ENCODE measurements around the gene SLC17A9. TPM values are rescaled to one million over a fixed set of nuclear protein-coding genes. Genes with fewer than 3 reads are reported as not detected.

The SLC17A9 gene
- total RNA-seq, 4 donors from 2014 or later, result 0.31 to 3.9 (median 1.4) TPM

DNA sequence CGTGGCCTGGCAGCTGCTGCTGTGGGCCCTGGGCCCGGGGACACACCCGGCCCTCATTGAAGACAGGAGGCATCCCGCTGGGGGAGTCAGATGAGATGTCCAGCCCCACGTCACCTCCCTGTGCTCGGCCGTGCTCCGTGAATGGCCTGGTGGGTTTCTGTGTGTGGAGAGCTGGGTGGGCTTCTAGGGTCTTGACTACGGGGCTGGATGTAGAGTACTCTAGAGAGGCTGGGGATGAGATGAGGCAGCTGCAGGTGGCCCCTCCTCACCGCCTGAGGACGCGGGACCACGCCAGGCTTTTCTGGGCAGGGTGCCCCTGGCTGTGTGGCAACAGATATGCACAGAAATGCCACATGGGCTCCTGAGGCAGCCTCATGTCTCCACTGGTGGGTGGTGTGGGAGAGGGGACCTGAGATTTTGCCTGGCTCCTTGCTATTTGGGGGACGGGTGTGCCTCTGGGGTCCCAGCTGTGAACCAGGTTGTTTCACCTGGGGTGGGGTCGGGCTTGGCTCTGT is 62.7 kb downstream of the SLC17A9 start:
- peaks cover 3 to 100% (median 18%) of the 10 kb centered on the region in 4 donors for H3K27me3 ChIP-seq
- no peaks in the 10 kb centered on the region for H3K36me3 ChIP-seq
- WGBS, 2 donors, result 34 to 71% methylated on average over 1 to 12 of the region's 15 CpGs
- no peak for DNase-seq
- no peak overlapping the region for H3K4me3 ChIP-seq
- H3K9me3 ChIP-seq, result peaks cover 0 to 16% (median 13%) of the 10 kb centered on the region in 3 donors
- TF ChIP-seq, protein P1, sequence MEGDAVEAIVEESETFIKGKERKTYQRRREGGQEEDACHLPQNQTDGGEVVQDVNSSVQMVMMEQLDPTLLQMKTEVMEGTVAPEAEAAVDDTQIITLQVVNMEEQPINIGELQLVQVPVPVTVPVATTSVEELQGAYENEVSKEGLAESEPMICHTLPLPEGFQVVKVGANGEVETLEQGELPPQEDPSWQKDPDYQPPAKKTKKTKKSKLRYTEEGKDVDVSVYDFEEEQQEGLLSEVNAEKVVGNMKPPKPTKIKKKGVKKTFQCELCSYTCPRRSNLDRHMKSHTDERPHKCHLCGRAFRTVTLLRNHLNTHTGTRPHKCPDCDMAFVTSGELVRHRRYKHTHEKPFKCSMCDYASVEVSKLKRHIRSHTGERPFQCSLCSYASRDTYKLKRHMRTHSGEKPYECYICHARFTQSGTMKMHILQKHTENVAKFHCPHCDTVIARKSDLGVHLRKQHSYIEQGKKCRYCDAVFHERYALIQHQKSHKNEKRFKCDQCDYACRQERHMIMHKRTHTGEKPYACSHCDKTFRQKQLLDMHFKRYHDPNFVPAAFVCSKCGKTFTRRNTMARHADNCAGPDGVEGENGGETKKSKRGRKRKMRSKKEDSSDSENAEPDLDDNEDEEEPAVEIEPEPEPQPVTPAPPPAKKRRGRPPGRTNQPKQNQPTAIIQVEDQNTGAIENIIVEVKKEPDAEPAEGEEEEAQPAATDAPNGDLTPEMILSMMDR (IDR thresholded peaks at IDR 0.05), result no peak
- no peak for TF ChIP-seq POLR2A (IDR thresholded peaks at IDR 0.05)
- H3K27ac ChIP-seq, result no peak overlapping the region
- intact Hi-C loops (cut with DNase I), result loop anchor here (10.0 kb wide), 1 partner anchor 140 kb away; no protein-coding TSS in a partner anchor
- H3K4me1 ChIP-seq, result peaks cover 0 to 3% (median 0%) of the 10 kb centered on the region in 3 donors

- H3K9me3 ChIP-seq, result peaks cover 0 to 16% (median 13%) of the 10 kb centered on the region in 3 donors
- no peak for DNase-seq
- no peaks in the 10 kb centered on the region for H3K36me3 ChIP-seq
- peaks cover 0 to 100% (median 16%) of the 10 kb centered on the region in 4 donors for H3K27me3 ChIP-seq
- H3K27ac ChIP-seq, result no peak overlapping the region
- WGBS, 2 donors, result 71 to 75% methylated on average over 11 to 16 of the region's 22 CpGs
- H3K4me3 ChIP-seq, result no peak overlapping the region
- intact Hi-C loops (cut with DNase I), result loop anchor here (10.0 kb wide), 1 partner anchor 141 kb away; no protein-coding TSS in a partner anchor
- no peaks in the 10 kb centered on the region for H3K4me1 ChIP-seq
- TF ChIP-seq, protein P1 (IDR thresholded peaks at IDR 0.05), result no peak
- no peak for TF ChIP-seq POLR2A (IDR thresholded peaks at IDR 0.05)
Measured at GRCh38 chr20:63015662-63016361, 63.3 kb downstream of the SLC17A9 start.

DNA sequence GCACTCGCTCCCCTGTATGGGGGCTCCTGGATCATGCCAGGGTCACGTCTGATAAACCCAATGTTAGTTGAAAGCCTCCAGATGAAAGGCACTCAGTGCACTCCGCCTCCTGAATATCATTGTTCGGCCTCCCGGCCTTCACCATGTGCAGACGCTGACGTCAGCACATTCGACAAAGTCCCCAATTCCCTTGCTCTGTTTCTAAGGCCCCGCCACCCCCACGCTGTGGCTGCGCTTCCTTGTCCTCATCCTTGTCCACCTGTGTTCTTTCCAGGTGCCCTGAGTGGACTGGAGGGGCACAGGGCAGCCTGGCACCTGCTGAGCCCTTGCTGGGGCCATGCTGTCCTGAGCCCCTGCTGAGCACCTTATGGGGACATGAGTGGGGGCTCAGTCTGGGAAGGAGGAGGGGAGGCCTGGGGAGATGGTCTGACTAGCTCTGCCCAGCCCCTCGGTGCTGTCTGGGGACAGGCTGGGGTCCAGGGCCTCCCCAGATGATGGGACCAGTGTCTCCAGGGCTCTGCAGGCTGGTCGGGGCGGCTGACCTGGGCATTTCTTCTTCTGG is 64.1 kb downstream of the SLC17A9 start:
- TF ChIP-seq, protein P1 (IDR thresholded peaks at IDR 0.05), result no peak
- TF ChIP-seq POLR2A (IDR thresholded peaks at IDR 0.05), result no peak
- H3K4me3 ChIP-seq, result no peak overlapping the region

GRCh38 chr20:63017076-63017825 is 64.7 kb downstream of the SLC17A9 start:
- peaks cover 0 to 100% (median 11%) of the 10 kb centered on the region in 4 donors for H3K27me3 ChIP-seq
- H3K27ac ChIP-seq, result no peak overlapping the region
- no peaks in the 10 kb centered on the region for H3K36me3 ChIP-seq
- no peak overlapping the region for H3K4me3 ChIP-seq
- H3K4me1 ChIP-seq, result no peaks in the 10 kb centered on the region
- intact Hi-C loops (cut with DNase I), result loop anchor here (10.0 kb wide), 1 partner anchor 142 kb away; no protein-coding TSS in a partner anchor
- peaks cover 0 to 16% (median 13%) of the 10 kb centered on the region in 3 donors for H3K9me3 ChIP-seq
- no peak for TF ChIP-seq POLR2A (IDR thresholded peaks at IDR 0.05)
- TF ChIP-seq, protein P1 (IDR thresholded peaks at IDR 0.05), result no peak
- no peak for DNase-seq
- 72% methylated on average over 6 of the region's 22 CpGs; no CpG with 5 or more reads in 1 of the 2 donors for WGBS, 2 donors

More for the DNA sequence above, 64.1 kb downstream of the SLC17A9 start:
- H3K9me3 ChIP-seq, result peaks cover 0 to 16% (median 13%) of the 10 kb centered on the region in 3 donors
- H3K36me3 ChIP-seq, result no peaks in the 10 kb centered on the region
- no peaks in the 10 kb centered on the region for H3K4me1 ChIP-seq
- H3K27ac ChIP-seq, result no peak overlapping the region
- WGBS, 2 donors, result 59 to 64% methylated on average over 10 to 11 of the region's 14 CpGs
- peaks cover 0 to 100% (median 13%) of the 10 kb centered on the region in 4 donors for H3K27me3 ChIP-seq
- intact Hi-C loops (cut with DNase I), result loop anchor here (10.0 kb wide), 1 partner anchor 142 kb away; no protein-coding TSS in a partner anchor
- DNase-seq, result no peak

All from esophagus squamous epithelium (tissue), 5 donors.